Activated T-cell treated with anti-CD3 and anti-CD28 coated beads, Interleukin-2, amount 50 U/mL, for 72 hours (primary cell): ENCODE measurements around the gene SEMA7A. TPM values are rescaled to one million over a fixed set of nuclear protein-coding genes. Genes with fewer than 3 reads are reported as not detected.

Experiments
- ATAC-seq, 2 donors: fragments of 150-1000 bp; cut with Tn5 transposase; replicated peaks in 1 of 2; 2 replicates each; pipeline ENCODE4 v1.10.0; 2021; ENCODE audit warnings: moderate library complexity in 2 of 2, mild to moderate bottlenecking in 1 of 2
- DNase-seq, 2 donors: peaks; one replicate each; pipeline ENCODE4 v3.0.0; 2021 to 2022; ENCODE audit warnings: mixed read lengths in 1 of 2
- H3K27ac Mint-ChIP-seq: one replicate; pipeline ENCODE4 v1.8.0; 2022; ENCODE audit warnings: mild to moderate bottlenecking, moderate library complexity, mixed read lengths
- H3K27me3 Mint-ChIP-seq: one replicate; pipeline ENCODE4 v1.8.0; 2022; ENCODE audit warnings: low read depth, mixed read lengths
- H3K36me3 Mint-ChIP-seq, 2 donors: one replicate each; pipeline ENCODE4 v1.8.0; 2022; ENCODE audit warnings: mixed read lengths in 2 of 2, mild to moderate bottlenecking in 1 of 2; ENCODE audit not compliant: insufficient read depth in 2 of 2
- H3K4me1 Mint-ChIP-seq: one replicate; pipeline ENCODE4 v1.8.0; 2022; ENCODE audit warnings: low read depth, mixed read lengths
- H3K4me3 Mint-ChIP-seq, 2 donors: one replicate each; pipeline ENCODE4 v1.8.0; 2022; ENCODE audit warnings: mild to moderate bottlenecking in 2 of 2, mixed read lengths in 2 of 2, moderate library complexity in 2 of 2
- H3K9me3 Mint-ChIP-seq, 2 donors: one replicate each; pipeline ENCODE4 v1.8.0; 2022; ENCODE audit warnings: mixed read lengths in 2 of 2
- total RNA-seq, 2 donors: library from RNA; stranded (reverse); gene quantifications; one replicate each; pipeline ENCODE4 v1.2.3, GENCODE V29; 2022

SEMA7A gene
- total RNA-seq, 2 donors from 2014 or later, result 46.7 to 57.1 TPM

DNA sequence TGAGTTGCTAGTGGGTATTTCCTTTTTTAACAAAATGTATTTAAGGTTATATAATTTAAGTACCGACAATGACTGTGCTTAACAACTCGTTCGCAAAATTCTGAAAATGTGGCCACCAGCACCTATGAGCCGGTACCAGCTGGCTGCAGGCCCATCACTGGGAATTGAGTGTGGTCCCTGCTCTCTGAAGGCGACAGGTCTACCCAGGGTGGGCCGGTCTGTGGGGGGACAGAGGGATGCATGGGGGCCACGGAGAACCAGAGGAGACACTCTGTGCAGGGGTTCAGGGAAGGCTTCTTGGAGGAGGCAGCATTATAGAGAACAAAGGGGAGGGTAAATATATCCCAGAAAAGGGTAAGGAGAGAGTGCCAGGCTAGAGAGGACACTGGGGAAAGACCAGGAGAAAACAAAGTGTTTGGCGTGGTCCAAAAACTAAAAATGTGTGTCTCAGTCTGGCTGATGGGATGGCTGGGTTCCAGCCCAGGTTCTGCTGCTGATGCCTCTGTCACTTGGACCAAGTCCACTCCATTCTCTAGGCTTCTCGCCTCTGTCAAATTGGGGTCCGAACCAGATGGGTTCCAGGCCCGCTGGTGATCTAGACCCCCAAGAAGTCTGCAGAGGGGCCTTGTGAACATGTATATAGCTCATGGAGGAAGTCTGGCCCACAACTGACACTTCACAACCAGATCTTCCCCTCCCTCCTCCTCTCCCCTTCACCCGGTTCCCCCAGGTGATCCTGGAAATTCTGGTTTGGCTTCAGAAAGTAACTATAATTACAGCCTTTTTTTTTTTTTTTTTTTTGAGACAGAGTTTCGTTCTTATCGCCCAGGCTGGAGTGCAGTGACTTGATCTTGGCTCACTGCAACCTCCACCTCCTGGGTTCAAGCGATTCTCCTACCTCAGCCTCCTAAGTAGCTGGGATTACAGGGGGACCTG is 55.7 kb downstream of the SEMA7A start:
- H3K36me3 Mint-ChIP-seq, result no peaks in the 10 kb centered on the region
- no peak for ATAC-seq
- peak overlapping the region; percentile 18 to 53 for H3K4me3 Mint-ChIP-seq
- H3K4me1 Mint-ChIP-seq, result peaks cover 82% of the 10 kb centered on the region
- no peak overlapping the region for H3K27ac Mint-ChIP-seq
- DNase-seq, result no peak
- no peaks in the 10 kb centered on the region for H3K9me3 Mint-ChIP-seq
- no peaks in the 10 kb centered on the region for H3K27me3 Mint-ChIP-seq

- ATAC-seq (no peak), DNase-seq (no peak)
- peaks cover 71% of the 10 kb centered on the region for H3K4me1 Mint-ChIP-seq
- H3K36me3 Mint-ChIP-seq, result no peaks in the 10 kb centered on the region
- H3K27ac Mint-ChIP-seq, result no peak overlapping the region
- no peaks in the 10 kb centered on the region for H3K27me3 Mint-ChIP-seq
- H3K9me3 Mint-ChIP-seq, result no peaks in the 10 kb centered on the region
- no peak overlapping the region for H3K4me3 Mint-ChIP-seq
Measured at GRCh38 chr15:74376825-74377581, 56.8 kb downstream of the SEMA7A start.

DNA sequence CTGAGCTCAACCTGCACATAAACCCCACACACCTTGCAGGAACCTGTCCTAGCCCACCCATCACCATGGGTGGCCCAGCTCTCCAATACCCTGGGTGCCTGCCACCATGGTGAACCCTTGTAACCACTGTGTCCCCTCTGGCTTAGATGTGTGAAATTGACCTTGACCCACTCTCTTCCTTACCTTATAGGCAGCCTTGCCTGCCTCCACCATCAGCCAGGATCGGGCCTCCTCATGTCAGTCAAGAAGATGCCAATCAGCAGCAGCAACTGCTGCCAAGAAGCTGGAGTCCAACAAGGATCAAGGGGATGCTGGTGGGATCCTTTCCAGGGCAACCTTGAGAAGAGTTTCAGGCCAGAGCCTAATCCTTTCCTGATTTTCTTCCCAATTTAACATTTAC is 57.5 kb downstream of the SEMA7A start:
- ATAC-seq, result no peak

DNA sequence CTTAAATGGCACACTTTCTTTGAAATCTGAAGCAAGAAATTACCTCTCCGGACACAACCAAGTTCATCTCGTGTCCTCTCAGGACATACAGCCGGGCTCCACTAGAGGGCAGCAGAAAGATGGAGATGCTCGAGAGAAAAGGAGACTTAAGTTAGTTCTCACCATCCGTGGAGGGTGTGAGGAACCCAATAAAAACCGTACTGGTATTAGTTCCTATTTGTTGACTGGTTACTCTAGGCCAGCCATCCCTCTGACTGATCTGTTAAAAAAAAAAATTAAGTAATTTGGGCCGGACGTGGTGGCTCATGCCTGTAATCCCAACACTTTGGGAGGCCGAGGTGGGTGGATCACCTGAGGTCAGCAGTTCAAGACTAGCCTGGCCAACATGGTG is 58.5 kb downstream of the SEMA7A start:
- H3K27me3 Mint-ChIP-seq, result peaks cover 4% of the 10 kb centered on the region
- H3K4me3 Mint-ChIP-seq, result peak overlapping the region; percentile 79 to 90
- DNase-seq (peak; percentile 88), ATAC-seq (peak; percentile 14 to 20)
- H3K36me3 Mint-ChIP-seq, result no peaks in the 10 kb centered on the region
- H3K4me1 Mint-ChIP-seq, result peaks cover 54% of the 10 kb centered on the region
- H3K9me3 Mint-ChIP-seq, result no peaks in the 10 kb centered on the region
- H3K27ac Mint-ChIP-seq, result no peak overlapping the region

More for the DNA sequence above, 57.5 kb downstream of the SEMA7A start:
- Mint-ChIP-seq H3K27me3 (no peaks in the 10 kb centered on the region), H3K4me1 (peaks cover 63% of the 10 kb centered on the region), H3K36me3 (no peaks in the 10 kb centered on the region), H3K4me3 (no peak overlapping the region), H3K9me3 (no peaks in the 10 kb centered on the region), H3K27ac (no peak overlapping the region)
- no peak for DNase-seq

DNA sequence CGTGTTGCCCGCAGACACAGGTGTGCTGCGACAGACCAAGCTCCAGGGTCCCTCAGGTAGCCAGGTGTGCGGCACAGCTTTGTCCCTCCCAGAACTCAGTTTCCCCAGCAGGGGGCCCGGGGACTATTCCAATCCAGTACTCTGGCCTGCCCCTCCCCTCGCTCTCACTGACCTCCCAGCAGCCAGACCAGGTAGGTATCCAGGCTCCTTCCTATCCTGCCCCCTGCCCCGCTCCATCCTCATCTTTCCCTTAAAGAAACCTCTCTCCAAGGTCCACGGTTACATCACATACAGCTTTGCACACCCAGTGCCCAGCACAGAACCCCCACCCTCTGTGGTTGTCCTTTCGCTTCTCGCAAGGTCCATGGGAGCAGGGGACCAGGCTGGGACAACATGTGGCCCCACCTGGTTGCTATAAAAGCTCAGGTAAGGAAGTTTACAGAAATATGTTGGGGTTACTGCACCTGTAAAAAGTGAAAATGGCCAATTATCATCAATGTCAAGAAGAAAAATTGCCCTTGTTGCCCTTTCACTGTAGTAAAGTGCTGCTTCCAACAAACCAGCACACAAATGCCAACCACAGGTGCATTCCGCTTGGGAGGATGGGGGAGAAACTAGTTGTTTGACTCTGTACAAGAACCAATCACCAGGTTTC is 59.0 kb downstream of the SEMA7A start:
- DNase-seq (no peak), ATAC-seq (peak in 1 of 2 donors; percentile 16)
- Mint-ChIP-seq H3K9me3 (no peaks in the 10 kb centered on the region), H3K36me3 (no peaks in the 10 kb centered on the region), H3K27ac (no peak overlapping the region), H3K27me3 (peaks cover 7% of the 10 kb centered on the region), H3K4me3 (peak overlapping the region; percentile 79 to 90), H3K4me1 (peaks cover 49% of the 10 kb centered on the region)

DNA sequence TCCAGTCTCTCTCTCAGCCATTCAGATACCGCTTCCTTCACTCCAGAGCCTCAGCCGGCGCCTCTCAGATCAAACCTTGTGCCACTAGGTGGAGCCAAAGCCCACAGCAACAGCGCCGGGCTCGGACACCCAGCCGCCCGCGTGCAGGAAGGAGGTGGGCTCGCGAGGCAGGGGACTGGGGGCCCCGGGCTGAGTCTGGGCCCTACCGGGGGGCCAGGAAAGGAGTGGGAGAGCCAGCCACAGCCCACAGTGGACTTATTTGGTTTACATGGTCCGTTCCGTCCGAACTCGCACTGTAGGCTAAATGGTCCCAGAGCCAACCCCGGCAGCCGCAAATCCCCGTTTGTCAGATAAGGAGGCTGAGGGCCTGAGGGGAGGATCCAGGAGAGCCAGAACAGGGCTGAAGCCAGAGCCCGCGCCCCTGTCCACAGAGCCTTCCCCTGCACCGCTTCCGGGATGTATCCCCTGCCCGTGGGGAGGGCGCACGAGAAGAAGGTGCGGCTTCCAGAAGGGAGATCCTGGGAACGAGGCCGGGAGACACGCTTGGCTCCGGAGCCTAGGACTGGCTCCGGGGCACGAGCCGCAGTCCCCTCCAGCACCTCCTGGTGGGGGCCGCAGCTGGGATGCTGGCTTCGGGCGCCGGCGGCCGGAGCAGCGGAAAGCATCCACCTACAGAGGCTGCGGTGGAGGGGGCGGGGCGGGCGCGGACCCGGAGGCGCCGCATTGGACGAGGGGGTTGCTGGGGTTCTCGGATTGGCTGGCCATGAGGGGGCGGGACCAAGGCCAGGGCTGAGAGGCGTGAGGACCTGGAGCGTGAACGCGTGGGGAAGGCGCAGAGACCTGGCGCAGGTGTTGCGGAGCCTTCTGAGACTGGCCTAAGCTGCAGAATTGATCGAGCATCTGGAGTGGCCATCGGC is 59.8 kb downstream of the SEMA7A start:
- no peaks in the 10 kb centered on the region for H3K9me3 Mint-ChIP-seq
- peaks cover 41% of the 10 kb centered on the region for H3K4me1 Mint-ChIP-seq
- no peak overlapping the region for H3K27ac Mint-ChIP-seq
- H3K36me3 Mint-ChIP-seq, result no peaks in the 10 kb centered on the region
- peak overlapping the region; percentile 79 to 90 for H3K4me3 Mint-ChIP-seq
- peaks cover 7% of the 10 kb centered on the region for H3K27me3 Mint-ChIP-seq
- DNase-seq, result peak; percentile 95 to 96
- peak; percentile 94 to 95 for ATAC-seq

GRCh38 chr15:74373056-74373650 is 60.6 kb downstream of the SEMA7A start:
- Mint-ChIP-seq H3K27ac (no peak overlapping the region), H3K4me3 (peak overlapping the region; percentile 79 to 90), H3K9me3 (no peaks in the 10 kb centered on the region), H3K36me3 (no peaks in the 10 kb centered on the region), H3K27me3 (peaks cover 10% of the 10 kb centered on the region), H3K4me1 (peaks cover 34% of the 10 kb centered on the region)
- DNase-seq, result no peak
- no peak for ATAC-seq

DNA sequence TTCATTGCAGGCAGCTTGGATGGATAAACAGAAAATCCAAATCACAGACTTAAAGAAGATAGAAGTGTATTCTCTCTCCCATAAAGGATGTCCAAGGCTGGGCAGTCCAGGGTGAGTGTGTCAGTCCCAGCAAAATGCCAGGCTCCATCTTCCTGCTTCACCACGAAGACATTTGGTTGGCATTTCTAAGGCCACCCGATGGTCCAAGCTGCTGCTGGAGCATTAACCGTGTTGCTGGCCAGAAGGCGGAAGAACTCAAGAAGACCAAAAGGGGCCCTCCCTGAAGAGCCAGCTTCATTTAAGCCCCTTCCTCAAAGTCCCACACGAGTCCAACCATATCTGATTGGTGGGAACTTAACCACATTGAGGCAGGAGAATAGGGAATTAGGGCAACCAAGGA is 63.3 kb downstream of the SEMA7A start:
- Mint-ChIP-seq H3K27me3 (peaks cover 24% of the 10 kb centered on the region), H3K4me1 (peaks cover 22% of the 10 kb centered on the region), H3K27ac (no peak overlapping the region), H3K36me3 (no peaks in the 10 kb centered on the region), H3K9me3 (no peaks in the 10 kb centered on the region), H3K4me3 (no peak overlapping the region)
- DNase-seq (no peak), ATAC-seq (no peak)

DNA sequence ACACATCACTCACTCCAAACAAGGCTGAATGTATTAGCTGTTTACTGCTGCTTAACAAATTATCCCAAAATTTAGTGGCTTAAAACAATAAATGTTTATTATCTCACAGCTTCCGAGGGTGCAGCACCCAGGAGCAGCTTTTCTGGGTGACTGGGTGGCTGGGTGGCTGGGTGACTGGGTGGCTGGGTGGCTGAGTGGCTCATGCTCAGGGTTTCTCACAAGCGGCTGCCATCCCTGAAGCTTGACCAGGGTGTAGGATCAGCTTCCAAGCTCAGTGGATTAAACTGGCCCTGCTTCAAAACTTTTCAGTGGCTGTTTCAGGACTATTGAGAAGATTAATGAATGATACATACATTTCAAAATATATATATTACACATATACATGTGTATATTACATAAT is 64.0 kb downstream of the SEMA7A start:
- Mint-ChIP-seq H3K4me1 (peaks cover 17% of the 10 kb centered on the region), H3K4me3 (no peak overlapping the region), H3K9me3 (no peaks in the 10 kb centered on the region), H3K27ac (no peak overlapping the region), H3K36me3 (no peaks in the 10 kb centered on the region), H3K27me3 (peaks cover 31% of the 10 kb centered on the region)
- ATAC-seq (no peak), DNase-seq (no peak)

GRCh38 chr15:74369084-74369745 is 64.5 kb downstream of the SEMA7A start:
- Mint-ChIP-seq H3K27me3 (peaks cover 36% of the 10 kb centered on the region), H3K4me1 (peaks cover 13% of the 10 kb centered on the region), H3K27ac (no peak overlapping the region), H3K36me3 (no peaks in the 10 kb centered on the region), H3K9me3 (no peaks in the 10 kb centered on the region), H3K4me3 (no peak overlapping the region)
- DNase-seq, result no peak
- ATAC-seq, result no peak

GRCh38 chr15:74368121-74368520 is 65.6 kb downstream of the SEMA7A start:
- no peak for ATAC-seq
- H3K27ac Mint-ChIP-seq, result no peak overlapping the region
- no peaks in the 10 kb centered on the region for H3K9me3 Mint-ChIP-seq
- H3K36me3 Mint-ChIP-seq, result no peaks in the 10 kb centered on the region
- DNase-seq, result no peak
- peaks cover 4% of the 10 kb centered on the region for H3K4me1 Mint-ChIP-seq
- no peak overlapping the region for H3K4me3 Mint-ChIP-seq
- H3K27me3 Mint-ChIP-seq, result peaks cover 41% of the 10 kb centered on the region
